ENCODE data around the gene IRF9.
A peak's percentile ranks its signal among the peaks of the same experiment; 100 is the strongest.

Gene IRF9

GRCh38 chr14:24146978-24147760, 13.9 kb upstream of the IRF9 start, which contains the start of gene RNF31:
Gene RNF31, plus strand, starts transcription at chr14:24147498. Its CDS starts 201 bp downstream, at chr14:24147699.
- DNase-seq (ENCODE audit: low read depth in 1 of 2, low spot score in 1 of 2), result peak; percentile 89 to 98

GRCh38 chr14:24147761-24148428, 13.2 kb upstream of the IRF9 start:
- DNase-seq (ENCODE audit: low read depth in 1 of 2, low spot score in 1 of 2), result no peak

GRCh38 chr14:24149302-24149969, 11.6 kb upstream of the IRF9 start:
- no peak for DNase-seq (ENCODE audit: low read depth in 1 of 2, low spot score in 1 of 2)

- DNase-seq (ENCODE audit: low read depth in 1 of 2, low spot score in 1 of 2), result no peak
Observed at GRCh38 chr14:24150061-24150460, 11.0 kb upstream of the IRF9 start.

- no peak for DNase-seq (ENCODE audit: low read depth in 1 of 2, low spot score in 1 of 2)
Observed at GRCh38 chr14:24150567-24150966, 10.5 kb upstream of the IRF9 start.

- no peak for DNase-seq (ENCODE audit: low read depth in 1 of 2, low spot score in 1 of 2)
Observed at GRCh38 chr14:24150993-24151392, 10.1 kb upstream of the IRF9 start.

- no peak for DNase-seq (ENCODE audit: low read depth in 1 of 2, low spot score in 1 of 2)
Observed at GRCh38 chr14:24151404-24152080, 9.5 kb upstream of the IRF9 start.

GRCh38 chr14:24155100-24155499, 6.0 kb upstream of the IRF9 start:
- DNase-seq (ENCODE audit: low read depth in 1 of 2, low spot score in 1 of 2), result no peak

GRCh38 chr14:24156840-24157239, 4.2 kb upstream of the IRF9 start:
- DNase-seq (ENCODE audit: low read depth in 1 of 2, low spot score in 1 of 2), result no peak

- DNase-seq (ENCODE audit: low read depth in 1 of 2, low spot score in 1 of 2), result no peak
Observed at GRCh38 chr14:24157331-24157730, 3.7 kb upstream of the IRF9 start.

GRCh38 chr14:24159777-24160498, 1.1 kb upstream of the IRF9 start:
- DNase-seq (ENCODE audit: low read depth in 1 of 2, low spot score in 1 of 2), result no peak

- no peak for DNase-seq (ENCODE audit: low read depth in 1 of 2, low spot score in 1 of 2)
Observed at GRCh38 chr14:24160499-24160849, 591 bp upstream of the IRF9 start.

- no peak for DNase-seq (ENCODE audit: low read depth in 1 of 2, low spot score in 1 of 2)
Observed at GRCh38 chr14:24162093-24162492, 1.0 kb downstream of the IRF9 start.

- DNase-seq (ENCODE audit: low read depth in 1 of 2, low spot score in 1 of 2), result no peak
Observed at GRCh38 chr14:24164518-24164991, 3.5 kb downstream of the IRF9 start.

- DNase-seq (ENCODE audit: low read depth in 1 of 2, low spot score in 1 of 2), result no peak
Observed at GRCh38 chr14:24165785-24166184, 4.7 kb downstream of the IRF9 start.

GRCh38 chr14:24167469-24168114, 6.5 kb downstream of the IRF9 start:
- no peak for DNase-seq (ENCODE audit: low read depth in 1 of 2, low spot score in 1 of 2)

GRCh38 chr14:24171422-24172260, 10.6 kb downstream of the IRF9 start, which contains the start of gene REC8:
Gene REC8, plus strand, starts transcription at chr14:24172080. Its CDS starts 473 bp downstream, at chr14:24172553.
- peak; percentile 38 to 51 for DNase-seq (ENCODE audit: low read depth in 1 of 2, low spot score in 1 of 2)

GRCh38 chr14:24172261-24172860, 11.3 kb downstream of the IRF9 start:
- DNase-seq (ENCODE audit: low read depth in 1 of 2, low spot score in 1 of 2), result no peak

- DNase-seq (ENCODE audit: low read depth in 1 of 2, low spot score in 1 of 2), result no peak
Observed at GRCh38 chr14:24172871-24173281, 11.8 kb downstream of the IRF9 start.

Measured in activated CD4-positive, alpha-beta T cell treated with anti-CD3 and anti-CD28 coated beads, Interleukin-2, amount 50 U/mL, for 24 hours (primary cell).